RWPE1 (cell line): ENCODE results near the gene TAAR8.
"Not testable (repeated sequence)": the region's sequence is repeated elsewhere in the genome, so short reads cannot be mapped to it uniquely, and the experiment has no call there.

ENCODE experiments used
- CTCF ChIA-PET: fragments of 350-600 bp; sonication (Branson Sonifier 250); formaldehyde crosslinking; extraction: SDS; loops from one replicate; lab custom pipeline; 2021; lab: Yijun Ruan, JAX
- POLR2A ChIA-PET: fragments of 400-600 bp; formaldehyde crosslinking; extraction: SDS; loops from one replicate; lab custom pipeline; 2020; ENCODE audit warnings: antibody characterized with exemption; ENCODE audit not compliant: low non-redundant PET; lab: Yijun Ruan, JAX
- DNase-seq: peaks from one replicate; pipeline ENCODE4 v3.0.0; 2012; ENCODE audit warnings: low spot score
- H3K27ac ChIP-seq: fragments of 450-650 bp; 2 replicates; pipeline ENCODE4 v1.5.1; 2017
- CTCF ChIP-seq: fragments of 450-650 bp; conservative IDR thresholded peaks from 2 replicates; pipeline ENCODE4 v1.5.1; 2017; ENCODE audit warnings: low read depth, mild to moderate bottlenecking

TAAR8 gene

DNA sequence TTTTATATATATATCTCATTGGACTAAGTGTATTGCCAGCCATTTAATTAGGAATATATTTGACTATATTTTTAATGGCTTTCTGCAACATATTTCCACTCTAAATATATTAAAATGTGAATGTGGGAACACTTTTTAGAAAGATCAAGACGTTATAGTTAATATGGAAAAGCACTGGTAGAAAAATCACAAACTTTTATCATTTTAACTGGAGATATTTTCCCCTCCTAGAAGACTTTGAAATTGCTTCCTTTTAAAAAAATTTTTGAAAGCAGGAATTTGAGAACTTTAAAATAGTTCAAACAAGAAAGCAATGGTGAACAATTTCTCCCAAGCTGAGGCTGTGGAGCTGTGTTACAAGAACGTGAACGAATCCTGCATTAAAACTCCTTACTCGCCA lies 14.5 kb upstream of the TAAR8 start, which contains the start of gene TAAR9:
TSS of gene TAAR9 (plus strand) at position 301 of the 400 bp plus-strand sequence. CDS start at position 314, 13 bp downstream.
- TF ChIP-seq CTCF: no peak
- no peak within 1 kb of the TSS for H3K27ac ChIP-seq
- no peak for DNase-seq
- ChIA-PET CTCF (no interaction called here), POLR2A (no interaction called here)

DNA sequence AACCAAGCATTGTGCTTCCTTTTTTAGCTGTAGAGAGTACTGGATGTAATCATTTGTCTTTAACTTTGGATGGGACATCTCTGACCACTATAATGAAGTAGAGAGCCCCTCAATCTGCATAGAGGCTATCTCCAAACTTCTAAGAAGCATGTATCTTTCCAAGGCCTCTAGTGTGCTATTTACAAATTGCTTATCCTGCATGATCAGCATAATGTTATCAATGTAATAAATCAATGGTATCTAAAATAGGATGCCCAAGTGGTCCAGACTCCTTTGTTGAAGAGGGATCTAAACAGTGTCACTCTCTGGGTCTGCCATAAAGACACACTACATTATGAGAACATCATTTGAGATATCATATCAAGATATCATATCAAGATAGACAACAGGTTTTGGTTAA lies 7.6 kb upstream of the TAAR8 start:
- no peak for TF ChIP-seq CTCF
- POLR2A ChIA-PET: no interaction called here
- DNase-seq: no peak
- no peak overlapping the region for H3K27ac ChIP-seq
- CTCF ChIA-PET: no interaction called here

DNA sequence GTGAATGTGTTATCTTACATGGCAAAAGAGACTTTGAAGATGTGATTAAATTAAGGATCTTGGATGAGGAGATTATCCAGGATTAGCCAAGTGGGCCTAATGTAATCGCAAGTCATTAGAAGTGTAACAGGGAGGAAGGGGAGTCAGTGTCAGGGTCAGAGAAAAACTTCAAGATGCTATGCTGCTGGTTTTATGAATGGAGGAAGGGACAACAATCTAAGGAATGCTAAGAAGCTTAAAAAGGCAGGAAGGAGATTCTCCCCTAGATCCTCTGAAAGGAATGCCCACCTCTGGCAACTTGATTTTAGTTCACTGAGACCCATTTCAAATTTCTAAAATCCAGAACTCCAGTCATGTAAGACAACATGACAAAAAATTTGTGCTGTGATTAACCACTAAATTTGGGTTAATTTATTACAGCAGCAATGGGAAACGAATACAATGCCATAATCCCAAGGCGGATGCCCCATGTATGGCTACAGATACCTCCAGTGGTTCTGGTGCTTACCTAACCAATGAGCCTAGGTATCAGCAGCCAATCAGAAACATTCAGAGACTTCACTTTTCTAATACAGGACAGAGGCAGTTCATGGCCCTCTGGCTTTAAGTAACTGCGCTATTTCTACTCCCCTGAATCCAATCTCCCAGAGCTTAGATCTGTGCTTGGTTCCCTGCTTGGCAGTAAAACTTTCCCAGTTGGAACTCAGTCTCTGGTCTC lies 3.6 kb upstream of the TAAR8 start:
- no peak for DNase-seq
- TF ChIP-seq CTCF: no peak
- CTCF ChIA-PET: no interaction called here
- POLR2A ChIA-PET: no interaction called here
- no peak overlapping the region for H3K27ac ChIP-seq

DNA sequence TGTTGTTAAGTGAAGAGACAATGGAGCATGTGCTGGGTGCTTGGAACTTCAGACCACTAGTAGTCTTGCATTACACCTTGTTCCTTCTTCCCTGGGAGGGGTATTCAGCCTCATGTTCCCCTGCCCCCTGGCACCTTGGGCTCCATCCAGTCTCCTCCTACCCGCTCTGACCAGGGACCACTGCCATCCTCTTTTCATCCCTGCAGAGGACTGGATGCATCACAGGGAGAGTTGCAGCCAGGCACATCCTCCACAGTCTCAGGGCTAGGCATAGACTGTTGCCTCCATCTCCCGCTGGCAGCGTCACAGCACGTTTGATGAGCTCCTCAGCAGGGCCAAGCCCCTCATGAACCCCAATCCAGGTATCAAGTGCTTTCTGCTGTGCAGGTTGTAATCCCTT lies 1.3 kb upstream of the TAAR8 start:
- no peak overlapping the region for H3K27ac ChIP-seq
- no peak for TF ChIP-seq CTCF
- CTCF ChIA-PET: no interaction called here
- POLR2A ChIA-PET: no interaction called here
- DNase-seq: no peak

DNA sequence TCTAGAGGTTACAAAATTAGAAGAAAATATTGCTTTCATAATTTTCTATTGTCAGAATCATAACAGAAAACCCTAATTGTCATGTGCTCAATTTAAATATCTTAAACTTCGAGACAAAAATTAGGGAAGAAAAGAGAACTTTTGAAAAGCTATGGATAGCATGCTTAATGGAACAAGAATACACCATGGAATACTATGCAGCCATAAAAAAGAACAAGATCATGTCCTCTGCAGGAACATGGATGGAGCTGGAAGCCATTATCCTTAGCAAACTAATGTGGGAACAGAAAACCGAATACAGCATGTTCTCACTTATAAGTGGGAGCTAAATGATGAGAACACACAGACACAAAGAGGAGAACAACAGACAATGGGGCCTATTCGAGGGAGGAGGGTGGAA lies 7.6 kb downstream of the TAAR8 start:
- H3K27ac ChIP-seq, POLR2A ChIA-PET, DNase-seq: not testable (repeated sequence)
- CTCF ChIA-PET: interaction anchor here (0.6 kb wide), 2 partner anchors 39 to 173 kb away, joined by 4 to 6 read pairs; no protein-coding TSS in a partner anchor

DNA sequence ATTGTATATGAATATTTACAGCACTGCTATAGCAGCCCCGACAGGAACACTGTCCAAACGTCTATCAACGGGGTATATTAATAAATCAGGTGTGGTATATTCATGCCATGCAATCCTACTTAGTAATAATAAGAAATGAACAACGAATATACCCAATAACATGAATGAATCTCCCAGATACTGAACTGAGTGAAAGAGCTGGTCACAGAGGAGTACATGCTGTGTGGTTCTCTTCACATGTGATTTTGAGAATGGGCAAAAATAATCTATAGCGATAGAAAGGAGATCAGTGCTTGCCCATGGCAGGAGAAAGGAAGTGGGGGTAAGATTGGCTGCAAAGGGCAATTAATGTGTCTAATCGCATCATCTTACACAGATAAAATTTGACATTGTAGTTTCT lies 13.9 kb downstream of the TAAR8 start:
- ChIA-PET POLR2A (no interaction called here), CTCF (no interaction called here)

More for the DNA sequence above, 13.9 kb downstream of the TAAR8 start:
- no peak for DNase-seq
- no peak overlapping the region for H3K27ac ChIP-seq
- no peak for TF ChIP-seq CTCF
